ENCODE data around the gene PPM1H.

PPM1H gene

DNA sequence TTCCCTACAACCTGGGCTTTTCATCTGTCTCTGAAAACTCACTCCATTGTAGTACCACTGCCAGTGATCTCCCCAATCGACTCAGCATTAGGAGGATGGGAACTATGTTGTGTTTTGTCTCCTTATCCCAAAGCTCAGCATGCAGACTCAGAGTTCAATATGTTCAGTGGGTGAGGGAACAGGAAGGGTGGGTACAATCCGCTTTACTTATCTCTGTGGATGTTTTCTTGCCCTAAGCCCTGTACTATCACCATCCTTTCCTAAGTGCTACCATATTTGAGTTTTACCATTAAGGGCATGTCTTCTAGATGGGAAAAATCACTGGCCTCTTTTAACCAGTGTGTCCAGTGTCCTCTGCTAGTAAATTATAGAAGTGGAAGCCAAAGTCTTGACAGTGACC lies 107.1 kb downstream of the PPM1H start:
- Histone ChIP-seq H3K79me2 (ENCODE audit: insufficient read depth, low read length) (no peaks in the 10 kb centered on the region), H4K20me1 (ENCODE audit: insufficient read depth, low read length) (no peaks in the 10 kb centered on the region), H3K4me3 (ENCODE audit: low read depth, low read length, poor library complexity, severe bottlenecking) (no peak overlapping the region), H3K4me1 (ENCODE audit: insufficient read depth, low read length, severe bottlenecking) (no peaks in the 10 kb centered on the region), H3K36me3 (ENCODE audit: insufficient read depth, low read length) (no peaks in the 10 kb centered on the region), H2AFZ (ENCODE audit: low read length) (no peak overlapping the region), H3K27ac (ENCODE audit: low read depth, low read length, poor library complexity, severe bottlenecking) (no peak overlapping the region), H3K9ac (ENCODE audit: low read length) (no peak overlapping the region), H3K9me3 (ENCODE audit: low read length) (no peaks in the 10 kb centered on the region), H3F3A (ENCODE audit: insufficient read depth, low read length) (no peaks in the 10 kb centered on the region), H3K27me3 (ENCODE audit: insufficient read depth, low read length) (no peaks in the 10 kb centered on the region), H3K4me2 (ENCODE audit: low read length) (no peak overlapping the region), H3K9me2 (ENCODE audit: low read depth, low read length) (no peaks in the 10 kb centered on the region)
- TF ChIP-seq, protein P1, sequence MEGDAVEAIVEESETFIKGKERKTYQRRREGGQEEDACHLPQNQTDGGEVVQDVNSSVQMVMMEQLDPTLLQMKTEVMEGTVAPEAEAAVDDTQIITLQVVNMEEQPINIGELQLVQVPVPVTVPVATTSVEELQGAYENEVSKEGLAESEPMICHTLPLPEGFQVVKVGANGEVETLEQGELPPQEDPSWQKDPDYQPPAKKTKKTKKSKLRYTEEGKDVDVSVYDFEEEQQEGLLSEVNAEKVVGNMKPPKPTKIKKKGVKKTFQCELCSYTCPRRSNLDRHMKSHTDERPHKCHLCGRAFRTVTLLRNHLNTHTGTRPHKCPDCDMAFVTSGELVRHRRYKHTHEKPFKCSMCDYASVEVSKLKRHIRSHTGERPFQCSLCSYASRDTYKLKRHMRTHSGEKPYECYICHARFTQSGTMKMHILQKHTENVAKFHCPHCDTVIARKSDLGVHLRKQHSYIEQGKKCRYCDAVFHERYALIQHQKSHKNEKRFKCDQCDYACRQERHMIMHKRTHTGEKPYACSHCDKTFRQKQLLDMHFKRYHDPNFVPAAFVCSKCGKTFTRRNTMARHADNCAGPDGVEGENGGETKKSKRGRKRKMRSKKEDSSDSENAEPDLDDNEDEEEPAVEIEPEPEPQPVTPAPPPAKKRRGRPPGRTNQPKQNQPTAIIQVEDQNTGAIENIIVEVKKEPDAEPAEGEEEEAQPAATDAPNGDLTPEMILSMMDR (IDR thresholded peaks at IDR 0.05; ENCODE audit: low read length): no peak
- no peak for TF ChIP-seq EZH2 (IDR thresholded peaks at IDR 0.05; ENCODE audit: borderline replicate concordance, low read length)

DNA sequence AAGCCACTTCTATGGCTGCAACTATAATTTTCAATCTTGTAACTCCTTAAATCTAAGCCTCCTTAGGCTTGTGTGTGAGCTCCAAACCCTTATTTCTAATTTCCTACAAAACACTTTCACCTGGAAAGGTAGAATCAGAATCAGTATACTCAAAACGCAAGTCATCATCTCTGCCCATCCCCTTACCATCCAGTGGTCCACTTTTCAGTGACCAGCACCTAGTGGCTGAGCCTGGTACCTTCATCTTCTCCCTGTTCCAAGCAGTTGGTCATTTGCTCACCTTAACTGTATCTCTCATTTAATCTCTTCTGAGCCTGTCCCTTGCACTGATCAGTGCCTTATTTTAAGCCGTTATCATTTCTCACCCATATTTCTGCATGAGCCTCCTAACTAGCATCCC lies 107.9 kb downstream of the PPM1H start:
- Histone ChIP-seq H3K4me3 (ENCODE audit: low read depth, low read length, poor library complexity, severe bottlenecking) (no peak overlapping the region), H2AFZ (ENCODE audit: low read length) (no peak overlapping the region), H3K79me2 (ENCODE audit: insufficient read depth, low read length) (no peaks in the 10 kb centered on the region), H3K27ac (ENCODE audit: low read depth, low read length, poor library complexity, severe bottlenecking) (no peak overlapping the region), H3K9me3 (ENCODE audit: low read length) (no peaks in the 10 kb centered on the region), H3K9ac (ENCODE audit: low read length) (no peak overlapping the region), H3F3A (ENCODE audit: insufficient read depth, low read length) (no peaks in the 10 kb centered on the region), H3K36me3 (ENCODE audit: insufficient read depth, low read length) (no peaks in the 10 kb centered on the region), H3K27me3 (ENCODE audit: insufficient read depth, low read length) (no peaks in the 10 kb centered on the region), H4K20me1 (ENCODE audit: insufficient read depth, low read length) (no peaks in the 10 kb centered on the region), H3K4me2 (ENCODE audit: low read length) (no peak overlapping the region), H3K4me1 (ENCODE audit: insufficient read depth, low read length, severe bottlenecking) (no peaks in the 10 kb centered on the region), H3K9me2 (ENCODE audit: low read depth, low read length) (no peaks in the 10 kb centered on the region)
- TF ChIP-seq, protein P1 (IDR thresholded peaks at IDR 0.05; ENCODE audit: low read length): no peak
- TF ChIP-seq EZH2 (IDR thresholded peaks at IDR 0.05; ENCODE audit: borderline replicate concordance, low read length): no peak

DNA sequence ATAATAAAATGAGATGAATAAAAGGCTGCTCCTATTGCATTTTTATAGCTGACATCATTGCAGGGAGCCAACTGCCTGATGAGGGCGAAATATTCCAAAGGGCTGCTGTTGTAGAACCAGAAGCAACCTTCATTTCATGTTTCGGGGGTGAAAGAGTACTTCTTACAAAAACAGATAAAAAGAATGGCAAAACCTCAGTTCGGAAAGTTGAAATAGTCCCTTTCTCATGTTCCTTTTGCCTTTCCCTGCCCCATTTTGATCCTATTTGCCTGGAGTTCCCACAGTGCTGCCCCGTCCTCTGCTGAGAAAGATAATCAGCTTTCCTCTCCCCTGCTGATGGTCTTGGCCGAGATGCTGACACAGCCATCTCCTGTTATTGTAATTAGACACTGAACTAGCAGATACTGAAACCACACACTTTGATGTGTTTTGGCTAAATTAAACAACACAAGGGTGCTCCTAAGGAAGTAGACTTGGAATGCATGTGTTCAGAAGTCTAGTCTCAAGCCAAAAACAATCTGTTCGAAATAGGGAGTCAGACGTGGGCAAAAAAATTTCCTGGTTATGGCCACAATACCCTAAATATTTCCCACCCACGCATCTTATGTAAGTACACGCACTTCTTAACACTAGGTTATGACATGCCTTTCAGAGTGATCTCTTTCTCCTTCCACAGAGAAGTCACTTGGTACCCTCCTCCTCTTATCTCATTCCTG lies 117.2 kb downstream of the PPM1H start:
- H3K27me3 ChIP-seq (ENCODE audit: insufficient read depth, low read length): no peaks in the 10 kb centered on the region; the same call in 1 of the 2 replicates
- H3K9me2 ChIP-seq (ENCODE audit: low read depth, low read length): no peaks in the 10 kb centered on the region
- H3K4me1 ChIP-seq (ENCODE audit: insufficient read depth, low read length, severe bottlenecking): no peaks in the 10 kb centered on the region
- H3K79me2 ChIP-seq (ENCODE audit: insufficient read depth, low read length): no peaks in the 10 kb centered on the region
- no peak overlapping the region for H2AFZ ChIP-seq (ENCODE audit: low read length)
- H3K9ac ChIP-seq (ENCODE audit: low read length): no peak overlapping the region
- H3K4me2 ChIP-seq (ENCODE audit: low read length): no peak overlapping the region
- no peaks in the 10 kb centered on the region for H3K36me3 ChIP-seq (ENCODE audit: insufficient read depth, low read length)
- H3K27ac ChIP-seq (ENCODE audit: low read depth, low read length, poor library complexity, severe bottlenecking): no peak overlapping the region
- no peak overlapping the region for H3K4me3 ChIP-seq (ENCODE audit: low read depth, low read length, poor library complexity, severe bottlenecking)
- H4K20me1 ChIP-seq (ENCODE audit: insufficient read depth, low read length): no peaks in the 10 kb centered on the region
- H3F3A ChIP-seq (ENCODE audit: insufficient read depth, low read length): no peaks in the 10 kb centered on the region
- no peak for TF ChIP-seq EZH2 (IDR thresholded peaks at IDR 0.05; ENCODE audit: borderline replicate concordance, low read length)
- TF ChIP-seq, protein P1 (IDR thresholded peaks at IDR 0.05; ENCODE audit: low read length): no peak
- no peaks in the 10 kb centered on the region for H3K9me3 ChIP-seq (ENCODE audit: low read length)

Measured in OCI-LY1 (cell line).